Endothelial cell of umbilical vein (primary cell): Measurements from ENCODE around the gene APBA3. TPM values are rescaled to one million over a fixed set of nuclear protein-coding genes. Genes with fewer than 3 reads are reported as not detected.

ENCODE experiments used
- BruUV-seq: library from RNA; stranded (reverse); fragments of 400-500 nt; replicated peaks from 2 replicates; lab custom pipeline; 2021; lab: Mats Ljungman, UMichigan
- CTCF ChIA-PET: fragments of 300-600, 350-600 bp; sonication (Branson Sonifier 250); formaldehyde crosslinking; loops from one replicate; lab custom pipeline; 2021; ENCODE audit warnings: antibody characterized with exemption, inconsistent platforms; lab: Charles Lee
- POLR2A ChIA-PET: fragments of 300-600, 350-600 bp; sonication (Branson Sonifier 250); formaldehyde crosslinking; loops from one replicate; lab custom pipeline; 2021; ENCODE audit warnings: antibody characterized with exemption, inconsistent platforms; lab: Charles Lee
- DNase-seq: peaks from one replicate; pipeline ENCODE4 v3.0.0-alpha.2; 2011; ENCODE audit warnings: low read depth, low spot score
- FAIRE-seq: peaks from 2 replicates; lab custom pipeline; 2011; peaks lifted over from hg19 to GRCh38; lab: Jason Lieb, UNC
- H2AFZ ChIP-seq: 2 replicates; pipeline ENCODE4 v1.6.0; 2012; ENCODE audit warnings: low read depth, low read length, control low read depth, inconsistent platforms
- H3K27ac ChIP-seq: 2 replicates; pipeline ENCODE4 v1.5.1; 2011; ENCODE audit warnings: low read depth, mild to moderate bottlenecking, control low read depth, low read length, moderate library complexity; ENCODE audit not compliant: insufficient read depth
- H3K27me3 ChIP-seq, 2 experiments: 2 replicates each; pipeline versions ENCODE4 v1.6.0 to v1.6.1; 2011; ENCODE audit warnings: low read length in 2 of 2, mixed read lengths in 1 of 2; ENCODE audit not compliant: control insufficient read depth in 2 of 2, insufficient read depth in 2 of 2
- H3K36me3 ChIP-seq, 2 experiments: 2 replicates in 1 of 2; 3 replicates in 1 of 2; pipeline ENCODE4 v1.5.1; 2011; ENCODE audit warnings: low read length in 2 of 2, mild to moderate bottlenecking in 1 of 2, moderate library complexity in 1 of 2; ENCODE audit not compliant: control insufficient read depth in 2 of 2, insufficient read depth in 2 of 2; ENCODE audit errors: extremely low read depth in 1 of 2
- H3K4me1 ChIP-seq: 3 replicates; pipeline ENCODE4 v1.5.1; 2011; ENCODE audit warnings: mild to moderate bottlenecking, low read length; ENCODE audit not compliant: control insufficient read depth, insufficient read depth; ENCODE audit errors: extremely low read depth
- H3K4me2 ChIP-seq: 2 replicates; pipeline ENCODE4 v1.6.1; 2011; ENCODE audit warnings: low read length, control low read depth, mixed read lengths; ENCODE audit not compliant: insufficient read depth
- H3K4me3 ChIP-seq, 3 experiments: fragments of 200-600 bp in 1 of 3; sonication (generic), shearing (Covaris generic) in 1 of 3; replicated peaks in 1 of 3; 2 replicates each; pipeline ENCODE4 v1.5.1; 2011 to 2016; ENCODE audit warnings: control low read depth in 3 of 3, low read length in 3 of 3, mild to moderate bottlenecking in 2 of 3, inconsistent platforms in 1 of 3, low read depth in 1 of 3, moderate library complexity in 1 of 3; ENCODE audit not compliant: insufficient read depth in 1 of 3
- H3K79me2 ChIP-seq: 2 replicates; pipeline ENCODE4 v1.6.0; 2012; ENCODE audit warnings: low read length, inconsistent platforms; ENCODE audit not compliant: control insufficient read depth, insufficient read depth
- H3K9ac ChIP-seq: replicated peaks from 2 replicates; pipeline ENCODE3; 2011; ENCODE audit warnings: low read length, control low read depth; ENCODE audit not compliant: insufficient read depth; ENCODE audit errors: extremely low read depth
- H3K9me1 ChIP-seq: replicated peaks from 3 replicates; pipeline ENCODE4 v1.6.0; 2011; ENCODE audit warnings: mild to moderate bottlenecking, low read length; ENCODE audit not compliant: control insufficient read depth, insufficient read depth; ENCODE audit errors: extremely low read depth
- H3K9me3 ChIP-seq: replicated peaks from 2 replicates; pipeline ENCODE4 v1.5.1; 2012; ENCODE audit warnings: low read length, inconsistent platforms; ENCODE audit not compliant: control insufficient read depth, insufficient read depth
- H4K20me1 ChIP-seq: replicated peaks from 2 replicates; pipeline ENCODE3; 2011; ENCODE audit warnings: mild to moderate bottlenecking, low read length; ENCODE audit not compliant: control insufficient read depth, insufficient read depth; ENCODE audit errors: extremely low read depth
- EZH2 ChIP-seq: IDR thresholded peaks from 2 replicates; pipeline ENCODE4 v1.6.1; 2012; ENCODE audit warnings: borderline replicate concordance, low read depth, mild to moderate bottlenecking, moderate library complexity, low read length, inconsistent platforms; ENCODE audit not compliant: severe bottlenecking
- FOS ChIP-seq: IDR thresholded peaks from 2 replicates; pipeline ENCODE4 v1.6.1; 2011; ENCODE audit warnings: mild to moderate bottlenecking, low read length, moderate library complexity, borderline replicate concordance; ENCODE audit not compliant: insufficient read depth
- GATA2 ChIP-seq: IDR thresholded peaks from 2 replicates; pipeline ENCODE4 v1.7.0; 2011; ENCODE audit warnings: low read depth, mild to moderate bottlenecking, moderate library complexity, mixed read lengths, low read length; ENCODE audit not compliant: insufficient read length, insufficient read depth
- JUN ChIP-seq: IDR thresholded peaks from 2 replicates; pipeline ENCODE4 v1.6.1; 2011; ENCODE audit warnings: borderline replicate concordance, low read depth; ENCODE audit not compliant: insufficient read length, insufficient read depth
- MAX ChIP-seq: IDR thresholded peaks from 2 replicates; pipeline ENCODE4 v1.6.1; 2011; ENCODE audit not compliant: insufficient read depth, insufficient read length
- MYC ChIP-seq: IDR thresholded peaks from one replicate; pipeline ENCODE4 v1.6.1; 2011; ENCODE audit warnings: mild to moderate bottlenecking, low read depth, low read length
- POLR2A ChIP-seq: IDR thresholded peaks from 2 replicates; pipeline ENCODE4 v1.6.1; 2012; ENCODE audit warnings: low read depth, mild to moderate bottlenecking, control low read depth, low read length
- POLR2AphosphoS5 ChIP-seq: IDR thresholded peaks from 2 replicates; pipeline ENCODE4 v1.6.1; 2012; ENCODE audit warnings: low read depth, mild to moderate bottlenecking, control low read depth, low read length, moderate library complexity; ENCODE audit not compliant: insufficient read depth
- dilution Hi-C: fragments of 300-500 bp; cut with MboI; formaldehyde crosslinking; loops from one replicate; pipeline ENCODE4 v1.15.0; 2019; ENCODE audit warnings: low sequenced_read_pairs; ENCODE audit not compliant: extremely low pct_ligation_motif_present
- intact Hi-C: fragments of 100-400 bp; cut with micrococcal nuclease; formaldehyde crosslinking; loops from one replicate; pipeline ENCODE4 v1.10.0; 2022
- polyA plus RNA-seq, 4 experiments: library from polyadenylated mRNA; depleted of rRNA in 3 of 4; stranded (reverse) in 3 of 4; unstranded in 1 of 4; fragments of >200 nt; gene quantifications; 2 replicates each; pipeline versions ENCODE4 v1.2.1 to v1.2.3, GENCODE V29; 2011 to 2012; ENCODE audit warnings: missing spikeins in 1 of 4
- total RNA-seq: library from RNA; stranded (reverse); gene quantifications from 2 replicates; pipeline ENCODE4 v1.2.3, GENCODE V29; 2021
- TF ChIP-seq, protein P1 (sequence below), 2 donors: IDR thresholded peaks; 1 replicate in 1 of 2; 2 replicates in 1 of 2; pipeline ENCODE4 v1.5.1; 2011; ENCODE audit warnings: low read length in 2 of 2, mild to moderate bottlenecking in 2 of 2, moderate library complexity in 2 of 2, control low read depth in 1 of 2, inconsistent platforms in 1 of 2, low read depth in 1 of 2; ENCODE audit not compliant: insufficient read depth in 1 of 2; ENCODE audit errors: extremely low read depth in 1 of 2

APBA3 gene
- total and polyA plus RNA-seq, 2 donors (not counting 3 experiments of a cell fraction or from before 2014, with no cell fraction given) = 23.4 to 25.1 TPM

DNA sequence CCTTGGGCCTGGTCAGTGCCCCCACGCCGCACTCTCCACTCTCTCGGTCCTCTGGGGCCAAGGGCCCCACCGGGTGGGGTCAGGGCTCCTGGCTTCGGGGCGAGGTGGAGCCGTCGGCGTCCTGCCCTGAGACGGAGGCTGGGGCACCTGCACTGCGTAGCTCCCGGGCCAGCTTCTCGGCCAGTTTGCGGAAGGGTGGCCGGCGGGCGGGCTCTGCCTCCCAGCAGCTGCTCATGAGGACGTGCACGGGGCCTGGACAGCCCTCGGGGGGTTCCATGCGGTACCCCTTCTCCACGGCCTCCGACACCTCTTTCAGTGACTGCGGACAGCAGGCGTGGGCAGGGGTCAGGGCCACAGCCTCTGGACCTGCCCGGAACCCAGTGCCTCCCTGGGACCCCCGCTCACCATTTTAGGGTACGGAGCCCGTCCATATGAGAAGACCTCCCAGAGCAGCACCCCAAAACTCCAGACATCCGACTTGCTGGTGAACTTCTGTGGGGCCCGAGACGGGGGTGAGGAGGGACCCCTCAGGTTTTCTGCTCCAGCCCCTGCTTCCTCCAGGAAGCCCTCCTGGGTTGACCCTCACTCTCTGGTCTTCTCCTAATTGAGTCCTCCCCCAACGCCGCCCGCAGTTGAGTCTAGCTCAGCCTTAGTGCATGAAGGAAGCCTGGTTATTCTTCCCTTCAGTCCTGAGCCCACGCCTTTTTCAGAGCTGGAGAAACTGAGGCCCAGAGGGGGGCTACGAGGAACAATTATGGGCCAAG is 16.8 kb upstream of the APBA3 start:
- no peak overlapping the region for H3K4me3 ChIP-seq
- intact Hi-C loops (no loop called here), dilution Hi-C loops (no loop called here)
- H3K9ac ChIP-seq = no peak overlapping the region
- ChIA-PET CTCF (no interaction called here), POLR2A (no interaction called here)
- no peak overlapping the region for H3K4me2 ChIP-seq
- no peaks in the 10 kb centered on the region for H3K9me1 ChIP-seq
- no peak overlapping the region for H3K27ac ChIP-seq
- H3K27me3 ChIP-seq = no peaks in the 10 kb centered on the region
- H3K9me3 ChIP-seq = peaks cover 2% of the 10 kb centered on the region
- H3K36me3 ChIP-seq = no peaks in the 10 kb centered on the region
- H4K20me1 ChIP-seq = no peaks in the 10 kb centered on the region
- FAIRE-seq (no peak), DNase-seq (no peak)
- H3K4me1 ChIP-seq = no peaks in the 10 kb centered on the region
- no peak overlapping the region for H2AFZ ChIP-seq
- no TSS peak for BruUV-seq
- TF ChIP-seq JUN (no peak), GATA2 (no peak), MAX (no peak), POLR2AphosphoS5 (no peak), POLR2A (no peak), MYC (no peak), EZH2 (no peak), FOS (no peak)
- TF ChIP-seq, protein P1, sequence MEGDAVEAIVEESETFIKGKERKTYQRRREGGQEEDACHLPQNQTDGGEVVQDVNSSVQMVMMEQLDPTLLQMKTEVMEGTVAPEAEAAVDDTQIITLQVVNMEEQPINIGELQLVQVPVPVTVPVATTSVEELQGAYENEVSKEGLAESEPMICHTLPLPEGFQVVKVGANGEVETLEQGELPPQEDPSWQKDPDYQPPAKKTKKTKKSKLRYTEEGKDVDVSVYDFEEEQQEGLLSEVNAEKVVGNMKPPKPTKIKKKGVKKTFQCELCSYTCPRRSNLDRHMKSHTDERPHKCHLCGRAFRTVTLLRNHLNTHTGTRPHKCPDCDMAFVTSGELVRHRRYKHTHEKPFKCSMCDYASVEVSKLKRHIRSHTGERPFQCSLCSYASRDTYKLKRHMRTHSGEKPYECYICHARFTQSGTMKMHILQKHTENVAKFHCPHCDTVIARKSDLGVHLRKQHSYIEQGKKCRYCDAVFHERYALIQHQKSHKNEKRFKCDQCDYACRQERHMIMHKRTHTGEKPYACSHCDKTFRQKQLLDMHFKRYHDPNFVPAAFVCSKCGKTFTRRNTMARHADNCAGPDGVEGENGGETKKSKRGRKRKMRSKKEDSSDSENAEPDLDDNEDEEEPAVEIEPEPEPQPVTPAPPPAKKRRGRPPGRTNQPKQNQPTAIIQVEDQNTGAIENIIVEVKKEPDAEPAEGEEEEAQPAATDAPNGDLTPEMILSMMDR (IDR thresholded peaks at IDR 0.05; ENCODE audit: extremely low read depth in 1 of 2, insufficient read depth in 1 of 2, low read depth in 1 of 2, low read length in 2 of 2) = no peak
- H3K79me2 ChIP-seq = no peaks in the 10 kb centered on the region
